Right ventricle myocardium superior (tissue), 1 donor: ENCODE data around the gene ASNS. TPM values are rescaled to one million over a fixed set of nuclear protein-coding genes. Genes with fewer than 3 reads are reported as not detected.

Source experiments
- ATAC-seq: fragments of 200-7000 bp; cut with Tn5 transposase; one replicate; pipeline ENCODE4 v1.9.1; 2020; ENCODE audit warnings: mild to moderate bottlenecking; ENCODE audit not compliant: poor library complexity
- DNase-seq: peaks from one replicate; pipeline ENCODE4 v3.0.0-alpha.2; 2020
- intact Hi-C: fragments of 100-400 bp; cut with DNase I; formaldehyde crosslinking; loops from one replicate; pipeline ENCODE4 v1.11.2; 2022
- total RNA-seq: library from RNA; stranded (reverse); fragmentation: NEBNext Ultra II Directional; extraction: Animal tissue kit (Norgen Biotek cat#: 25700); gene quantifications from one replicate; pipeline ENCODE4 v1.2.1, GENCODE V29; 2021
- donor health status: DM: no; HTN: yes; CAD: no; lungs with severe emphysema.

The ASNS gene
- total RNA-seq, 1 donor from 2014 or later = 4.5 TPM

DNA sequence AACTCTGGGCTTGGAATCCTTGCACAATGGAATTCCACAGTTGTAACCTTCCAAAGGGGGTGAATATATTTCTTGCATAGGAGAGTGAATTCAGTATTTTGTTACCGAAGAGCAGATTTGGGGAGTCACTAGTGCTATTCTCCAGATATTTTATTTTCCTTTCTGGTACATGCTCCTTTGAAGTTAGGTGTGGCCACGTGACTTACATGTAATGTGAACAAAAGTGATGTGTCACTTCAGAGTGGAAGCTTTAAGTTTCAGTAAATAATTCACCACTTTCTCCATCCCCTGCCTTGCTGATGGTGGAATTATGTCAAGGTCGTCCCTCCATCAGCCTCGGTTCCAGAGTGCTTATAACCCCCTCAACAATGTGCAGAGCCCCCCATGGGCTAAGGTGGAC, 25.3 kb downstream of the ASNS start:
- intact Hi-C loops = loop anchor here (10.0 kb wide), 1 partner anchor 342 kb away; no protein-coding TSS in a partner anchor
- DNase-seq (no peak), ATAC-seq (no peak)

DNA sequence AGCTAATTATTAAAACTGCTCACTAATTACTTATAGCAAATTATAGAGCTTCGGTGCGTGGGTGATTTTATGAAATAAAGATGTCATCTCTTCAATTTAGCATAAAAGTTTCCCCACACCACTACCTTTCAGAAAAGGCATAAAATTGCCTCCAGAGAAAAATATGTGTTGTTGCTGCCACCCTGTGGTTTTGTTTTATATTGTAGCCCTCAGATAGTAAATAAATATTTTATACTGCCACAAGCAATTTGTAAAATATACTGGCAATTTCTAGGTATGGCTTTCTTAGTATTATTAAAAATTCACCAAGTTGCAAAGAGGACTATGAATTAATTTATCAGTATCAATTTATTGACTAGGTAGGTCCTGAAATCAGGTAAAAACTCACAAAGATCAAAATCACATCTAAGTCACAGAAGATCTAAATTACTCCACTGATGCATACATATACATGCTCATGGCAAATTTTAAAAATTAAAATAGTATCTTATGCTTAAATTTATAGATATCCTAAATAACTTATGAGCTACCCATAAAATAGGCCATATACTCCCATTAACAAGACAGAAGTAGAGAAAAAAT, 26.5 kb downstream of the ASNS start:
- no peak for DNase-seq
- intact Hi-C loops = loop anchor here (10.0 kb wide), 1 partner anchor 341 kb away; no protein-coding TSS in a partner anchor
- no peak for ATAC-seq

DNA sequence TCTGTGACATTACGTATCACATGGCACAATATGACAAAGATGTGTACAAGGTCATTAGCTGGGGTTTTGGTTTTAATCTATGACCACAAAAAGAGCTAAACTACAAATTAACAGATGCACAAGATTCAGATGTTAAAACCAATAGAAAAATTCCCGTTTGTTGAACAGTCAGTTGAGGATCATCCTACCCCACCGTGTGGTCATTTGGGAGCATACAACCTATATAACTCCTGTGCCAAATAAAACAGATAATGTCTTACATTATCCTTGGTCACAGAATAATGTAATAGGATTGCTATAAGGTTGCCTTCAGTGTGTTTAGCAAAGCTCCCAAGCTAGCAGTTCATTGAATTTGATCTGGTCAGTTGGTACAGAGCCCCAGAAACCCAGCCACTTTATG, 28.2 kb downstream of the ASNS start:
- DNase-seq (no peak), ATAC-seq (no peak)
- intact Hi-C loops = loop anchor here (10.0 kb wide), 1 partner anchor 339 kb away; no protein-coding TSS in a partner anchor

DNA sequence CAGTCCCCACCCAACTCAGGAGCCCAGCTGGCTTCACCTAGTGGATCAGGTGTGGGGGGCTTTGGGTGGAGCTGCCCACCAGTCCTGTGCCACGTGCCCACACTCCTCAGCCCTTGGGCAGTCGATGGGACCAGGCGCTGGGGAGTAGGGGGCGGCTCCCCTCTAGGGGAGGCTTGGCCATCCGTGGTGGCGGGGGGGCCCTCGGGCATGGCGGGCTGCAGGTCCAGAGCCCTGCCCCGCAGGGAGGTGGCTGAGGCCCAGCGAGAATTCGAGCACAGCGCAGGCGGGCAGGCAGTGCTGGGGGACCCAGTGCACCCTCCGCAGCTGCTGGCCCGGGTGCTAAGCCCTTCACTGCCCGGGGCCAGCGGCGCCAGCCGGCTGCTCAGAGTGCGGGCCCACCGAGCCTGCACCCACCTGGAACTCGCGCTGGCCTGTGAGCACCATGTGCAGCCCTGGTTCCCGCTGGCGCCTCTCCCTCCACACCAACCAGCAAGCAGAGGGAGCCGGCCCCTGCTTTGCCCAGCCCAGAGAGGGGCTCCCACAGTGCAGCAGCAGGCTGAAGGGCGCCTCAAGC, 29.3 kb downstream of the ASNS start:
- intact Hi-C loops = loop anchor here (10.0 kb wide), 1 partner anchor 338 kb away; no protein-coding TSS in a partner anchor
- DNase-seq (no peak), ATAC-seq (no peak)

DNA sequence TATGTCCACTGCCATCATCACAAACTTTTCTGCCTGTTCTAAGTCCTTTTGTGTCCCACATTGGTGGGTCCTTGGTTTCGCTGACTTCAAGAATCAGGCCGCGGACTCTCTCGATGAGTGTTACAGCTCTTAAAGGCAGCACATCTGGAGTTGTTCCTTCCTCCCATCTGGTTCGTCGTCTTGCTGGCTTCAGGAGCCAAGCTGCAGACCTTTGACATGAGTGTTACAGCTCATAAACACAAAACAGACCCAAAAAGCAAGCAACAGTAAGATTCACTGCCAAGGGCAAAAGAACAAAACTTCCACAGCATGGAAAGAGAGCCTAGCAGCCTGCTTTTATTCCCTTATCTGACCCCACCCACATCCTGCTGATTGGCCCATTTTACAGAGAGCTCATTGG, 30.2 kb downstream of the ASNS start:
- DNase-seq = no peak
- ATAC-seq = no peak
- intact Hi-C loops = loop anchor here (10.0 kb wide), 1 partner anchor 337 kb away; no protein-coding TSS in a partner anchor

DNA sequence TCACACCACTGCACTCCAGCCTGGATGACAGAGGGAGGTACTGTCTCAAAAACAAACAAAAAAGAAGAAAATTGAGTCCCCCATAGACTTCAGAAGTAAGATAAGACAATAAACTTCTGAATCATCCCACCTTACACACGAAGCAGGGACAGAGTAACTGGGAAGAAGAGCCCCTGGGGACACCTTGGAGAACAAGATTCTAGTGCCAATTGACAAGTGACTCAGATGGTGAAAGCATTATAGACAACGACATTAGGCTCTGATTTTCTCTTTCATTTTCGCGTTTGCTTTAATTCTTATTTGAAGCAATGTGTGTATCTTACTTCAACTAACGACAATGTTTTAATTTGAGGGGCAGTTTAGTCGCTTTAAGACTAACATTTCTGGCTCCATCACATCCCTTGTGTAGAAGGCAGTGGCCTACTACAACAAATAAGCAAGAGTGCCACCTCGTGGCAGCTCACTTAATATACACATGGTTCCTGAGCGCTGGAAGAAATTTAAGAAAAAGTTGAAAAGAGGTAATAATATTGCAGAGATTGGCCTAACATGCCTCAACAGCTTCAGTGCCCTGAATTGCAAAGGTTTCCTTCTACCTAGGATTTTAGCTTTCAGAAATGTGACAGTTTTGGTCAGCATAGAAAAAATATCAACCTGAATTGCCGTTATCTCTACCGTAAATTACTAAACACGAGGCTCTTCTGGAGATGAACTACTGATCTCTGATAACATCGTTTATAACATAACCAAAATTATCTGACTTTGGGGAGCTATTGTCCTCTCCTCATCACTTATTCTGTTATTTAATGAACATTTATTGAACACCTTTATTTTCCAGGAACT, 36.7 kb downstream of the ASNS start:
- DNase-seq (peak; percentile 64), ATAC-seq (peak; percentile 71)
- intact Hi-C loops = loop anchor here (5.0 kb wide), 1 partner anchor 733 kb away; no protein-coding TSS in a partner anchor

DNA sequence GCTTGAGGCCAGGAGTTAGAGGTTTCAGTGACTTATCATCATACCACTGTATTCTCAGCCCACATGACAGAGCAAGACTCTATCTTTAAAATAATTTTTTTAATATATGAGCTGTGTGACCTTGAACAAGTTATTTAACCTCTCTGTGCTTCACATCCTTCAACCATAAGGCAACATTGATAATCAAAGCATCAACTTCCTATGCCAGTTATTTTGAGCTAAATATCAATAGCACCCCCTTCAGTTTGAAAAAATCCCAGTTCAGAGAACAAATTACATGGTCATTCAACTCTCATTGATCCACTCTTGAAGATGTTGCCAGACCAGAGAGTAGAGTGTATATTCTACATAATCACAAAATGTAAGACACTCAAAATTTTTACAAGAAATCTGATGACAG, 53.0 kb downstream of the ASNS start:
- intact Hi-C loops = no loop called here
- ATAC-seq (no peak), DNase-seq (no peak)

DNA sequence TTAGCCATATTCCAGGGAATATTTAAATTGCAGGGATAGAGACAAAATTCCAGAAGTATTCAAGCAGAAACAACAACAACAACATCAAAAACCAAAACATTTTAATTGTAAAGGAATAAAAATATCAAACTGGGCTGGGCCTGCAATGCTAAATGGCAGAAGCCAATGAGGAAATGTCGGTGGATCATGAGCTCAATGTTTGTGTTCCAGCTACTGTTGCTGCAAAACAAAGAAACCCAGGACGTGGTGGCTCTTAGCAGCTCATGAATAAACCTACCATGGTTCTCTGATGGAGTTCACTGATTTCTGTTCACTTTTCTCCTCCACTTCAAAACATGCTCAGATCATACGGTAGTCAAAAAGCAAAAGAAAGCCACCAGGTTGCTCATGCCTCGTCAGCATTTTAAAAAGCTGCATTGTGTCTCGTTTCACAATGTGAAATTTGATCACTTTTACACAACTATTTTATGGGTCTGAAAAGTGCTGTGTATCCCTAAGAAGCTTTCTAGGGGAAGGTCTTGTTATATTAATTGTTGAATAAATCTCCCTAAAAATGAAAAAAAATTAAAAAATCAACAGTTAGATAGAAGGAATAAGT, 54.0 kb downstream of the ASNS start:
- no peak for ATAC-seq
- DNase-seq = no peak
- intact Hi-C loops = no loop called here

Other genes with a start within 250 kb of the ASNS start
- gene TAC1, start 140.3 kb downstream of the ASNS start, total RNA-seq = not detected
- gene OCM2, start 117.8 kb upstream of the ASNS start, total RNA-seq = not detected
- 20.3 TPM for gene LMTK2, start 234.5 kb upstream of the ASNS start, total RNA-seq